ENCODE data around the gene TMEM260.
"Not testable (repeated sequence)": the region's sequence is repeated elsewhere in the genome, so short reads cannot be mapped to it uniquely, and the experiment has no call there.

The TMEM260 gene

GRCh38 chr14:56603648-56604047 lies 24.1 kb downstream of the TMEM260 start:
- DNase-seq = no peak

GRCh38 chr14:56608689-56609088 lies 29.1 kb downstream of the TMEM260 start:
- DNase-seq = no peak

- DNase-seq = not testable (repeated sequence)
Measured at GRCh38 chr14:56611663-56612062, 32.1 kb downstream of the TMEM260 start.

GRCh38 chr14:56617084-56617483 lies 37.5 kb downstream of the TMEM260 start:
- DNase-seq = no peak

GRCh38 chr14:56630707-56631106 lies 51.1 kb downstream of the TMEM260 start:
- no peak for DNase-seq

GRCh38 chr14:56632195-56632594 lies 52.6 kb downstream of the TMEM260 start:
- no peak for DNase-seq

- no peak for DNase-seq
Measured at GRCh38 chr14:56633544-56633943, 53.9 kb downstream of the TMEM260 start.

GRCh38 chr14:56635041-56635440 lies 55.4 kb downstream of the TMEM260 start:
- no peak for DNase-seq

- DNase-seq = no peak
Measured at GRCh38 chr14:56647493-56647892, 67.9 kb downstream of the TMEM260 start.

GRCh38 chr14:56648508-56649301 lies 69.1 kb downstream of the TMEM260 start:
- no peak for DNase-seq

GRCh38 chr14:56649382-56649781 lies 69.8 kb downstream of the TMEM260 start:
- no peak for DNase-seq

- DNase-seq = no peak
Measured at GRCh38 chr14:56650048-56650447, 70.5 kb downstream of the TMEM260 start.

- no peak for DNase-seq
Measured at GRCh38 chr14:56650979-56651378, 71.4 kb downstream of the TMEM260 start.

GRCh38 chr14:56657604-56658003 lies 78.0 kb downstream of the TMEM260 start:
- DNase-seq = no peak

- DNase-seq = no peak
Measured at GRCh38 chr14:56659378-56659777, 79.8 kb downstream of the TMEM260 start.

- DNase-seq = no peak
Measured at GRCh38 chr14:56659964-56660551, 80.5 kb downstream of the TMEM260 start.

- no peak for DNase-seq
Measured at GRCh38 chr14:56660677-56661389, 81.2 kb downstream of the TMEM260 start.

GRCh38 chr14:56661478-56661877 lies 81.9 kb downstream of the TMEM260 start:
- no peak for DNase-seq

GRCh38 chr14:56664811-56665421 lies 85.3 kb downstream of the TMEM260 start:
- DNase-seq = no peak

- no peak for DNase-seq
Measured at GRCh38 chr14:56666294-56666693, 86.7 kb downstream of the TMEM260 start.

- no peak for DNase-seq
Measured at GRCh38 chr14:56666716-56667115, 87.1 kb downstream of the TMEM260 start.

GRCh38 chr14:56667290-56667689 lies 87.7 kb downstream of the TMEM260 start:
- not testable (repeated sequence) for DNase-seq

- no peak for DNase-seq
Measured at GRCh38 chr14:56676042-56676441, 96.4 kb downstream of the TMEM260 start.

All from femur (tissue), 1 donor.